NCI-H526 treated with DMSO at 0.1 percent for 48 hours (cell line): Measurements from ENCODE around the gene OR52N2.
A peak's percentile ranks its signal among the peaks of the same experiment; 100 is the strongest.

Experiments
- DNase-seq: peaks from one replicate; lab custom pipeline; 2025; lab: John Stamatoyannopoulos, UW

The OR52N2 gene

DNA sequence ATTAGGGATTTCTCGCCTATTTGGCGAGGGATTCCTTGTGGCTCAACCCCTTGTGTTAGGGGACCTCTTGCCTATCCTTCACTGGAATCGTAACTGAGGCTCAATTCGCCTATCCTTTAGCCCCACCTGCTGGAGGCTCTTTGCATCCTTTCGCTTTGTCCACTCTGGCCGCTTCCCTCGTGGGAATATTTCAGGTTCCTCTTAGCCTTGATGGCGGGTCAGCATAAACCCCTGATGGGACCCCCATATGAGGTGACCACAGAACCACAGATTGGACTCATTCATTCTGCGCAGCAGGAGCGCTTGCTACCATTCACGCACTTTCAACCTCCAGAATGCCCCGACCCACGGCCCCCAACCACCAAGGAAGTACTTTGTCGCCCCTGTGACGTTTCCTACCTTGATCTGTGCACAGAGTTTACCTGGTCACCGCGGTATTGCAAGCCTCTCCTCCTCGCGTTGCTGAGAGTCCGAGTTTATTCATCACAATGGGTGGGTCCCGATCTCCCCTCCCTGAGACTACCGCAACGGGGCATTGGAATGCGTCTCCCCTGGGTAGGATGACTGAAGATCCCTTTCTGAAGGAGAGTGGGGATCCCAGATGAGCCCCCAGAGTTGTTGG is at the start of gene OR52N2:
OR52N2 (plus strand) TSS at position 425 of the 622 bp plus-strand sequence. CDS start 11,412 bp downstream, outside the sequence.
- peak; percentile 26 for DNase-seq

DNA sequence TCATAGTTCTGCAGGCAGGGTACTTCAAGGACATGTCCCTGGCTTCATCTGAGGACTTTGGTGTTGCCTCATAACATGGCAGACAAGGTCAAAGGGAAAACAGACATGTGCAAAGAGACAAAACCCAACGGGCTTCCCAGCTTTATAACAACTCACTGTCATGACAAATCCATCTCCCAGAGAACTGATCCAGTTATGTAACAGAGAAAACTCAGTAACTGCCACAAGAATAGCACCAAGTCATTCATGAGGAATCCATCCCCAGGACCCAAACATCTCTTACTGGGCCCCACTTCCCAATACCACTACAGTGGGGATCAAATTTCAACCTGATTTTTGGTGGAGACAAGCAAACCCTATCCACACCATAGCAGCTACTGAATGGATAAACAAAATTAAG is 41.7 kb upstream of the OR52N2 start:
- DNase-seq: no peak

DNA sequence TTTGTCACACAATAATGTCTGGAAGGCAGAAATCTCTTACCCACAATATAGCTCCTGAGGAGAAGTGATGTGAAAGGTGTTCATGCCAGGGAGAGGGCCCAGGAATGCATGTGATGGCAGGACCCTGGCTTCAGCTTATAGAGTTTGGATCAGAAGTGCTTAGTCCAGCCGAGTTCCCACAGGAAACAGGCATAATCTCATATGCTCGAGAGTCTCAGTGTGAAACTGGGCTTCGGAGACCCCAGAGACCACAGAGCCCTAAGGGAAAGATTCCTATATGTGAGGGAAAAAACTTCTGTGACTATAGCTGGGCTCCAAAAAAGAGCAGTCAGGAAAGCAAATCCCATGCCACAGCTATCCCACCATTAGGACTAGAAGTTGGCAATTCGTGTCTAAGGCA is 25.5 kb upstream of the OR52N2 start, which contains the start of gene OR52N5:
OR52N5 (minus strand) TSS at position 101 of the 400 bp plus-strand sequence. CDS start 4,721 bp downstream, outside the sequence.
- no peak for DNase-seq

DNA sequence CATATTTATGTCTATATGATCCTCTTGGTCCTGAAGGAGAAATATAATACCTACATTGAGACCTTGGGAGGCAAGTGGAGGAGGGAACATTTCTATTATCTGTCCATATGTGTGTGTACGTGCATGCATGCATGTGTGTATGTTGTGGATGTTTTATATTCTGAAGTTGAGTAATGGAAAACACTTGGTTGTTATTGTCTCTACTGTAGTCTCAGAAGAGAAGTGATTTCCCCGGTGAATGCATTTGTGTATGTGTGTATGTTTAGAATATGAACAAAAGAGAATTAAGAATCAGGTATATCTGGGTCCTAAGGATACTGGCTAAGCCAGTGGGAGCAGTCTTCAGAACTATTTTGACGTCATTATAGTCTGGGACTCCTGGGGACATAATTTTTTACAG is 17.6 kb upstream of the OR52N2 start, which contains the start of gene OR52N1:
OR52N1 (minus strand) TSS at position 101 of the 400 bp plus-strand sequence. CDS start 2,449 bp downstream, outside the sequence.
- DNase-seq: no peak

DNA sequence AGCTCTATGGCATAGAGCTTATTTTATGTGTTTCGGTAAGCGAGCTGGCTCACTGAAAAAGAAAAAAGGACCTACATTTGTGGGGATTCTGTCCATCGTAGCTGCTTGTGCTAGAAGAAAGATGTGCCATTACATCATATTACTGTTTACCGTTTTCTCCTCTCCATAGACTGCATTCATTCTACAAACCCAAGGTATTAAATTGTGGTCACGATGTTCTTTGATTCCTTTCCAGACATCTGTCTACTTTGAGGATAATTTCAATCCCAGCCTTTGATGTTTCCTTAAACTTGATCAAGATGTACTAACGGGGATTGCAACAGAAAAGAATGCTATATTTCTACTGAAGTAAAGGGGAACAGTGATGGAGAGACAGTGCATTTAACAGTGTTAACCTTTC is 12.2 kb upstream of the OR52N2 start:
- DNase-seq: no peak

DNA sequence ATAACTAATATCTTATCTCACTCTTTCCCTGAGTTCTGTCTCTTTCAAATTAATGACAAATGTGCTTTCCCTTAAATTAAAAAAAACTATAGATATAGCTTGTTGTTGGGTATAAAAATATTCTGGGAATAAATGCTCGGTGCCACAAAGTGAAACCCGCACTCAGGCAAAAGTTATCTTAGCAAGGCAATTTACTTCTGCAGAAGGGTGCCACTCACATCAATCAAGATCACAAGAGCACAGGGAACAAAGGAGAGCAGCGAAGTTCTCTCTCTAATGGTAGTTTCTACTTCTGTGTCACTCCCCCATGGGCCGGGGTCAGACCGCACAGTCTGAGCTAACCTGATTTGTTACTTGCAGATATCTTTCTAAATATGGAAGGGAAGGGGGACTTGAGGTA is 4.7 kb upstream of the OR52N2 start:
- DNase-seq: no peak

DNA sequence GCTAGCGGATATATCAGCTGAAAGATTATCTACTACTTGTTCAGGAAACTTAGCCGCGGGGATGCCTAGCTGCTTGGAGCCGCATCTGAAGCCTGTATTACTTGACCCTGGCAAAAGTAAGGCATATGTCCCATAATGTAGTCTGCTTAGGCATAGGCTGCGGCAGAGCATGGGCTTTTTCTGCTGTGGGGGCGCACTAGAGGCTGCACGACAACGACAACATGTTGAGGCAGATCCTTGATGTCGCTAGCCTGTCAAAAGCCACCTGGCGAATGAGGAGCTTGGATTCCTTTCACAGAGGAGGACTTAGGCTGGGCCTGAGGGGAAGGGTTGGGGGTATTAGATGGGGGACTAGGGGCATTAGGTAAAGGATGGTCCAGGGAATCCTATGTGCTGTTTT is 1.1 kb upstream of the OR52N2 start:
- DNase-seq: no peak

DNA sequence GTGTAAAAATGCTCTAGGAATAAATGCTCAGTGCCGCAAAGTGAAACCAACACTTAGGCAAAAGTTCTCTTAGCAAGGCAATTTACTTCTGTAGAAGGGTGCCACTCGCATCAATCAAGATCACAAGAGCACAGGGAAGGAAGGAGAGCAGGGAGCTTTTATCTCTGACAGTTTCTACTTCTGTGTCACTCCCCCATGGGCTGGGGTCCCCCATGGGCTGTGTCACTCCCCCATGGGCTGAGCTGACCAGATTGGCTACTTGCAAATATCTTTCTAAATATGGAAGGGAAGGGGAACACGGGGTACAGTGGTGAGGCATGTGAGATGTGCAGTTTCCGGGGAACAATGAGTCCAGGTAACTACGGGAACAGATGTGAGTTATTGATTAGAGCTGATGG is 397 bp downstream of the OR52N2 start:
- DNase-seq: no peak

DNA sequence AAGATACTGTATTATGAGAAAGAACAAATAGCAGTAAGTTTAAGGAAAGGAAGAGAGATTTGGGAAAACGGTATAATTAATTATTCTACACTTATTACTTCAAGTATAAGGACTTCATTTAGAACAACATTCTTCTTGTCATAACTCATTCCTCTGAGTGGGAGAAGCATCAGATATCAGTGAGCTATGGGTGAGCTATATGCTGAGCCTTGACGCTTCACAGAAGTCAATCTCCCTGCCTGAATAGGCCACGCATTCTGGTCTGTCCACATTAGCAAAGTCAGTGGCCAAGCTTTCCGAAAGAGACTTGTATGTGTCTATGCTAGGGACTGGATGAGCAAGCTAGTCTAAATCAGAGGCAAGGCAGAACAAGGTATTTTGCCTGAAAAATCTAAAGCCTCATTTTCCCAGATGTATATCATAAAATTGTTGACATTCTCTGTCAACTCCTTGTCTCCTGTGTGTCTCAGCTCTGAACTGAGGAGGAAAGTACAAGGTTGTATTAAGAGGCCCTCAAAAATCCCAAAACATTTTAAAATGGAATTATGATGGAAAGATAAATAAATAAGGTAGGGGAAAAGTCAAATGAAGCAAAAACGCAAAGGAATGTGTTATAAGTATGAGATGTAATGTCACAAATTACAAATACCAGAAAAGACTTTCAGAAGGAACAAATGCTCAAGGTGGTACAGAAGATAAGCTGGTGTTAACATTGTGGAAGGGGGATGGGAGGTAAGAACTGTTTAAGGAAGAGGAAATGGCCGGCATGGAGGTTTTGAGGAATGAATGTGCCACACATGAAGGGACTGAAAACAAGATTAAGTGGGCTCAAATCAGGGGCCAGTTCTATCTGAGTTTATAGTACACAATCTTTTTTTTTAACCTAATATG is 1.4 kb downstream of the OR52N2 start:
- DNase-seq: no peak

DNA sequence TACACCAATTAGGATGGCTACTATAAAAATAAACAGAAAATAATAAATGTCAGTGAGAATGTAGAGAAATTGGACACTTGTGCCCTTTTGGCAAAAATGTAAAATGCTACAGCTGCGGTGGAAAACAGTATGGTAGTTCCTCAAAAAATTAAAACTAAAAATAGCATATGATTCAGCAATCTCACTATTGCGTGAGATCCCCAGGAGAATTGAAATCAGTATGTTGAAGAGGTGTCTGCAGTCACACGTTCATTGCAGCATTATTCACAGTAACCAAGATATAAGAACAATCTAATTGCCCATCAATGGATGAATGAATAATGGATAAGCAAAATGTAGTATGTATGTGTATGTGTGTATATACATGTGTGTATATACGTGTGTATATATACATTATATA is 6.8 kb downstream of the OR52N2 start:
- DNase-seq: no peak

DNA sequence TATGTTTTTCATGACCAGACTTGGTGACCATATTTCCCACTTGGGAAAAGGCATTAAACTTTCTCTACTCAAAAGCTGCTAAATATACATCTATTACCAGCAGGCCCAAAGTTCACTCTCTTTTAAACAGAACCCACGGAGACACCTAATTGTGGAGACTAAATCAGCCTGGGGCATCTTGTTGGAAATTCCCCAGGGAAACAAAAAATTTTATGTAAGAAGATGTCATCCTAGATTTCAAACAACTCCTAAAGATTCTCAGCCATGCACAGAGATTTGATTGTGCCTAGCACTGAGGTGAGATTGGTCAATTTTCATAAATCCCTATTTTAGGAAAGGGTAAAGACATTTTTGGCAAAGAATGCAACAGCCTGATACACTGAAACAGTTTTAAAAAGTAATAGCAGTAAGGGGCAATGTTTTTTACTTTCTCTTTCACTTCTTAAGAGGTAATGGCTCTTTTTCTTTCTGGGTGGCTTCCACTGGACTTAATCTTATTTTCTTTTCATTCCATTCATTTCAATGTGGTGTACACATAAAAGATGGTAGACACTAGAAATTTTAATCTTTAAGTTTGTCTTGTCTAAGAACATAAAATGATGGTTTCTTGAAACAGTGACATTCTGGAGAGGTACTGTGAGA is 9.6 kb downstream of the OR52N2 start:
- no peak for DNase-seq

DNA sequence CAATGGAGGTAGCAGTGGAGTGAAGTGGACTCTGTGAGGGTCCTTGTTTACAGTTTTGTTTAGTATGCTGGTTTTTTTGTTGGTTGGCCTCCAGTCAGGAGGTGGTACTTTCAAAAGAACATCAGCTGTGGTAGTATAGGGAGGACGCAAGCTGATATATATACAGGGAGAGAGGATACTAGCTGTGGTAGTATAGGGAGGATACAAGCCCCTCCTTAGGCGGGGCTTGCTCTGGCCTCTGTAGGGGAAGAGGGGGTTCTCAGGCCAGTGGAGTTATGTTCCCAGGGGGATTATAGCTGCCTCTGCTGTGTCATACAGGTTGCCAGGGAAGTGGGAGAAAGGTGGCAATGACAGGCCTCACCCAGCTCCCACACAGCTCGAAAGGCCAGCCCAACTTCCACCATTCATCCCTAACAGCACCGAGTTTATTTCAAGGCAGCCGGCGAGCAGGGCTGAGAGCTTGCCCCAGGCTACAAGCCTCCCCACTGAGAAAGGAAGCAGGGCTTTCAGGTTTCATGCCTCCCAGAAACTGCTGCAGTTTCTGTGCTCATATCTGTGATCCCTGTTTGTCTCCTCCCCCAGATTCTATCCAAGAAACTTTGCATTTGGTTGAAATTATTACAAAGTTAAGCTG is 22.6 kb downstream of the OR52N2 start:
- no peak for DNase-seq

DNA sequence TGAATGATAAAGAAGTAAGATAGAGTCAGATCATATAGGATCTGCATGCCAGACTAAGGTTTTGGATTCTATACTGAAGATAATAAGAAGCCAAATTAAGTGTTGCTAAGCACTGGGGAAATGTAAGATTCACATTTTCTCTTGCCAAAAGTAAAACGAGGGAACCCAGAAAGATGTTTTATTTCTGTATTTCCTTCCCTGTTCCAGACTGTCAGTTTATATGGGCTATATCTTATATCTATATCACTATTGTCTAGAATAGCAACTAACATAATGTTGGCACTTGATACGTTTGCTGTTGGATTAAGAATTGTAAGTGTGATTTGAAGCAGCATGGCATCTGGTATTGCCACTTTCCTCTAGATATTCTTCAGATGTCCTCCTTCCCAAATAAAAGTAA is 24.7 kb downstream of the OR52N2 start:
- DNase-seq: no peak

DNA sequence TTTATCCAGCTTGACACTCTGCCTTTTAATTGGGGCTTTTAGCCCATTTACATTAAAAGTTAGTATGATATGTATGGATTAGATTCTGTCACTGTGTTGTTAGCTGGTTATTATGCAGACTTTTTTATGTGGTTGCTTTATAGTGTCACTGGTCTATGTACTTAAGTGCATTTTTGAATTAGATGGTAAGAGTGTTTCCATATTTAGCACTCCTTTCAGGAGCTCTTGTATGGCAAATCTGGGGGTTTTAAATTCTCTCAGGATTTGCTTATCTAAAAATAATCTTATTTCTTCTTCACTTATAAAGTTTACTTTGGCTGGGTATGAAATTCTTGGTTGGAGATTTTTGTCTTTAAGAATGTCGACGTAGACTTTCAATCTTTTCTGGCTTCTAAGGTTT is 29.0 kb downstream of the OR52N2 start:
- DNase-seq: no peak

DNA sequence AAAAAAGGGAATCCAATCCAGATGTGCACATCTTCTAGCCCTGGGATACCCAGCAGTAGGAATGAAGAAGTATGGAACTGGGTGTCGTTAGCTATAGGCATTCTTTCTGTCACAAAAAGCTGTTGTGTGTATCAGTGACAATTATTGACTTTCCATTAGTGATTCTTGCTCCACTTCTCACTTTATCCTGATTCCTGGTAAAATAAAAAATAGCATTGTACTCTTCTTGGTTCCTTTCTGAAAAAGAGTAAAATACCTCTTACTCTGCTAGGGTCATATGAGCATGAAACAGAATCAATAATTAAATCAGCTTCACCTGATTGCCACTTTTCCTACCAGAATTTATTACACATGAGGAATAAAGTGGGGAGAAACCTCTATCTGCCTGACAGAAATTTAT is 33.1 kb downstream of the OR52N2 start, which contains the start of gene OR52E6:
OR52E6 (minus strand) TSS at position 101 of the 400 bp plus-strand sequence; CDS start at position 101, 0 bp downstream.
- no peak for DNase-seq

DNA sequence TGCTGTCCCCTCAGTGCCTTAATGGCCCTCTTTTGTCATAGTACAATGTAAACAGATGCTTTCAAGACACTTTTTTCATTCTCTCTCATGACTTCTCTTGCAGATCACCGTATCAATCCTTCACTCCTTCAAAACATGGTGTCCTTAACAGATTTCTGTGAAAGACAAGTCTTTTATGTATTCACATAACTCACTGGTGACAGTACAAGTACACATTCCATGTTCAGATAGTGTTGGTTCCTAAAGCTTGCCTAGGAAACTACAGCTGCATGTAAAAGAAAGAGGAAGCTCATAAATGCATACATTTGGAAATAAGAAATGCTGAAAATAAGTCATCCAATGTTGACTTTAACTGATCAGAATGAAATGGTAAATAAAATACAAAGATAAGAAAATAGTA is 38.0 kb downstream of the OR52N2 start:
- DNase-seq: no peak

DNA sequence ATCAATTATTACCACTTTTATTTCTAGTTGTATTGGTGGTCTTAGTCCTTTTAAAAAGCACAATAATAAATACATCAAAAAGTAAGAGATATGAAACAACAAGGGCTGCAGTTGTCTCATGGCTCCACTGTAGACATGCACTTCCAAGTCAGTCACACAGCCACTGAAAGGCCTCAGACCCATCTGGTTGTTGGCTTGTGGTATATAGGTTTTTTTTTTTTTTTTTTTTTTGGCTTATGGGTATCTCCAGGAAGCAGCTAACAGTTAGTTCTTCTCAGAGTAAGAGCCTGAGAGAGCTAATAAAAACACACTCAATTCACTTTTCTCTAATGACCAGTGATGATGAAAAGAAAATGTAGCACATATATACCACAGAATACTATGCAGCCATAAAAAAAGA is 39.0 kb downstream of the OR52N2 start:
- DNase-seq: no peak

DNA sequence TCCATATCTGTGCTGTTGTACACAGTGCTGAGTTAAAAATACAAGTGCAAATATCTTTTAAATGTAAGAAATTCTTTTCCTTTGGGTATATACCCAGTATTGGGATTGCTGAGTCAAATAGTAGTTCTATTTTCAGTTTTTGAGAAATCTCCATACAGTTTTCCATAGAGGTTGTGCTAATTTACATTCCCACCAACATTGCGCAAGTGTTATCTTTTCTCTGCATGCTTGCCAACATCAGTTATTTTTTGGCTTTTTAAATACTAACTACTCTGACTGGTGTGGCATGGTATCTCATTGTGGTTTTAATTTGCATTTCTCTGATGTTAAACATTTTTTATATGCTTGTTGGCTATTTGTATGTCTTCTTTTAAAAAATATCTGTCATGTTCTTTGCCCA is 42.3 kb downstream of the OR52N2 start:
- no peak for DNase-seq

DNA sequence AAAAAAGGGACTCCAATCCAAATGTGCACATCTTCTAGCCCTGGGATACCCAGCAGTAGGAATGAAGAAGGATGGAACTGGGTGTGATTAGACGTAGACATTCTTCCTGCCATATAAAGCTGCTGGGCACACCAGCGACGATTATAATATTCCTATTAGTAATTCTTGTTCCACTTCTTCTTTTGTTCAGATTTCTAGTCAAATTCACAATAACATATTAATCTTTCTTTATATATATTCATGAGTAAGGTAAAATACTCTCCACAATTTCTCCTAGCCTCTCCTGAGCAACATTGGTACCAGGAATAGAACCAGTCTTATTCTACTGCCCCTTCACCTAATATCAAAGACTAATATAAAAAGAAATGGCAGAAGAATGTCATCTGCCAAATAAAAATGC is 48.9 kb downstream of the OR52N2 start, which contains the start of gene OR52E8:
OR52E8 (minus strand) TSS at position 101 of the 400 bp plus-strand sequence; CDS start at position 101, 0 bp downstream.
- DNase-seq: no peak

DNA sequence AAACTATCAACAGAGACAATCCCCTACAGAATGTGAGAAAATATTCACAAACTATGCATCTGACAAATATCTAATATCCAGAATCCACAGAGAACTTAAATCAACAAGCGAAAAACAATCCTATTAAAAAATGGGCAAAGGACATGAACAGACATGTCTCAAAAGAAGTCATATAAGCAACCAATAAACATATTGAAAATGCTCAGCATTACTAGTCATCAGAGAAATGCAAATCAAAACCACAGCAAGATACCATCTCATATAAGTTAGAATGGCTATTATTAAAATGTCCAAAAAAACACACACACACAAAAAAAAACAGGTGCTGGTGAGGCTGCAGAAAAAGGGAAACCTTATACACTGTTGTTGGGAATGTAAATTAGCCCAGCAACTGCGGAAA is 57.1 kb downstream of the OR52N2 start:
- no peak for DNase-seq
